HG03280 (cell line): Measurements from ENCODE around the gene RBMS3.
"Not testable (repeated sequence)": the region's sequence is repeated elsewhere in the genome, so short reads cannot be mapped to it uniquely, and the experiment has no call there.

ENCODE experiments used
- ATAC-seq: cut with Tn5 transposase; IDR thresholded peaks from one replicate; pipeline ENCODE4 v1.9.1; 2021; ENCODE audit warnings: mild to moderate bottlenecking, moderate library complexity; ENCODE audit not compliant: unreplicated experiment

RBMS3 gene

DNA sequence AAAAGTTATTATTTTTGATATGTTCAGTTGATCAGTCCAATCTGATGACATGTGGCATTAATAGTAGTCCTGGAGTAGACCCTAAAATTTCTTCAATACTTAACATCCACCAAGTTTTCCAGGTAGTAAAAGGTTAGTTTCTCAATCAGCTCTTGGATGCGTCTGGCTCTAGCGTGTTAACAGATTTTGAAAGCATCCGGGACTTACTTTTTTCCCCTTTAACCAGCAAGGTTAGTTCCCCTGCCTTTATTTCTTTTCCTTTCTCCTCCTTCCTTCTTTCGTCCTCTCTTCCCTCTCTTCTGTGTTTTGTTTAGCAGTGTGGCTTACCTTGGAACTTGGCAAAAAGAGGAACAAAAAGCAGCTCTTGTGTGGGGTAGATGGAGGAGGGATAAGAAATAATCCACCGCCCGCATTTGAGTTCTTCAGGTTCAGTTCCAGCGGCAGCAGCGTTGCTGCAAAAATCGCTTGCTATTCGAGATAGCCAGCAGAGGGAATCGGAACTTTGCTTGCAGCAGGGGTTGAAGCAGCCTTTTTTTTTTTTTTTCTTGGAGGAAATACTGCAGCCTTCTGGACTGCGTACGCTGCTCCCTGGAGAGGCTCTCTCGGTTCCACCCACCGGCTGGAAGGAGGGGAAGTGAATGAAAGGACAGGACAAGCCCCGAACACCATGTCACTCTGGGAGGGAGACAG lies at the start of gene RBMS3:
Gene RBMS3 (plus strand): TSS at position 668 of the 690 bp plus-strand sequence.
- ATAC-seq: peak; percentile 38

GRCh38 chr3:29233126-29233525 lies 47.7 kb upstream of the RBMS3 start:
- not testable (repeated sequence) for ATAC-seq

DNA sequence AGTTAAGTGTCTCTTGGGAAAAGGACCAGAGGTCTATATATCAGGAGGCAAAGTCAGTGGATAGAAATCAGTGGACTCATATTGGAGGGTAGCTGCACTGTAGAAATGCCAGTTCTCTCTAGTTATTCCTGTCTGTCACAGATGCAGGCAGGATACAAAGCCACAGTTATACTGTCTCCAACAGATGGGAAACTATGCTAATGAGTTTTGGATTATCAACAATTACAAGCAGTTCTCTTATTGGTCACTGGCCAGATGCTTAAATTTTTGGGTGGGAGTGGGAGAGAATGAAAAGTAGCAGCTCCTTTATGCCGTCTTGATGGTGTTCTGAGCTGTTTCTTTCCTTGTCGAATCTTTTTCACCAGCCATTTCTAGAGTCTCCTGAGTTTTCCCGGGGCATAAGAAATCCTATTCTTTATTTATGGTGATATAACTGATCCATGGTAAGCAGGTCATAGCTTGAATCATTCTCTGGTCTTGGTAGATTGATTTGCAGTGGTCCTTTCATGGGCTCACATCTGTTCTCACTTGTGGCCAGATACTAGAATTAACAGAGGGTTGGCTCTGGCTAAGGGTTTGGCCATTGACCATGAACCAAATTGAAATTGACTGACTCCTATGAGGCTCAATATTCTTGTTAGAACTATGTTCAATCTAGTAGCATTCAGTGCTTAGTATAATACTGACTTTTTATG lies 44.6 kb upstream of the RBMS3 start:
- no peak for ATAC-seq

GRCh38 chr3:29239376-29239775 lies 41.5 kb upstream of the RBMS3 start:
- no peak for ATAC-seq

DNA sequence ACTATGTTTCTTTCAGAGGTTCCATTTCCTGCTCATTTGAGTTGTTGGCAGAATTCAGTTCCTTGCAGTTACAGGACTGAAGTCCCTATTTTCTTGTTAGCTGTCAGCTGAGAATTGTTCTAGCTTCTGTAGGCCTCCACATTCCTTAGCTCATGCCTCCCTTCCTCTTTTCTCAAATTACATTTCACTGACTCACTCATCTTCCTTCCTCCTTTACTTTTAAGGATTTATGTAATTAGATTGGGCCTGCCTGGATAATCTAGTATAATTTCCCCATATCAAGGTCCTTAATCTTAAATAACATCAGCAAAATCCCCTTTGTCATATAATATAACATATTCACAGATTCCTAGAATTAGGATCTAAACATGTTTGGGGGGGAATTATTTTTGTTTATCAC lies 40.6 kb upstream of the RBMS3 start:
- ATAC-seq: no peak

- ATAC-seq: no peak
Observed at GRCh38 chr3:29240887-29241286, 40.0 kb upstream of the RBMS3 start.

DNA sequence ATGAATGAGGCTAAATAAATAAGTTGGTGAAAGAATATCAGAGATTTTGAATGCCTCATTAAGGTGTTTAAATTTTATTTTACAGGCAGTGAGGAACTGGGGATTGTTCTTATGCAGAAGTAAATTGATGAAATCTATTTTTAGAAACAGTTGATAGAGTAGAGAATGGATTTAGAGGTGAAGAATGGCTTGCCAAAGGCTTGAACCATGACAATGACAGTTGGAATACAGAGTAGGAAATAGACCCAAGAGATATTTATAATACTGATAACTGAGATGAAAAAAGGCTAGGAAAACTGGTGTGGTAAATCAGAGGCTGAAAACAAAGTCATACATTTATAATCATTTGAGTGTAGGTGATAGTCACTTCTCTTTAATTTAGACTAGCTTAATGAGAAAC lies 39.0 kb upstream of the RBMS3 start:
- ATAC-seq: no peak

DNA sequence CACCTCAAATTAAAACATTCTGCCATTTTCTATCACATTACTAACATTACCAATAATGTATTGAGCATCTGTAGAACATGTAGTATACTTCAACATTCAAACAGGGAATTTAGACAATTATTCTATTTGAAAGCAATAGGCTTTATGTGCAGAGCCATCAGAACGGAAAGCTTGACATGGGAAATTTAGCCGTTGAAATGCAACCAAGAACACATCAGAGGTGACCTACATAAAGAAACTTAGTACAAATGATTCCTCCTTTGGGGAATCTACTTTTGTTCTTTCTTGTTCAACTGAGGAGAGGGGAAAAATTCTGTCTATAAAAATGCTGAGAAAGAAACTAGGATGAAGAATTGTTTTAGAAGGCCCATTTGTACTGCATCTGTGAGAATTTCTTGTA lies 38.6 kb upstream of the RBMS3 start:
- no peak for ATAC-seq

GRCh38 chr3:29245441-29245840 lies 35.4 kb upstream of the RBMS3 start:
- no peak for ATAC-seq

DNA sequence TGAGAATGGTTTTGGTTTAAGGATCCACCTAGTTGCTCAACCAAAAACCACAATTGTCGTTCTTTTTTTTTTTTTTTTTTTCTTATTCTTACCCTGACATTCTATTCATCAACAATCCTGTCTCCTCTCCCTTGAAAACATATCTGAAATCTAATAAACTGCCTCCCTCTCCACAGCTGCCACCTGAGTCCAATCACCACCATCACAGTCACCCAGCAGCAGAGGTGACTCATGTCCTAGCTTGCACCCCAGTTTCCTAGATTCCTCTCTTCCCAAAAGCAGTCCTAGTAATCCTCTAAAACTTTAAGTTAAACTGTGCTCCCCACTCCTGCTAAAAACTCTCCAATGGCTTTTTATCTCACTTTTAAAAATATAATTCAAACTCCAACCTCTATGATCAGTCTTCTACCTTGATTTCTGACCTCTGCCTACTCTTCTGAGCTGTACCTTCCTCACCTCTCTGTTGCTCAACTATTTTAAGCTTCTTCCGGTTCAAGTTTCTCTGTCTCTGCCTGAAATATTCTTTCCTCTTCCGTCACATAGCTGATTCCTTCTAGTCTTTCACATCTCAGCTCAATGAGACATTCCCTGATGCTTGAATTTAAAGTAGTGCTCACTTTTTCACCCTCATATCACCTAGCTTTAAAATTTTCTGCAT lies 33.7 kb upstream of the RBMS3 start:
- ATAC-seq: no peak

DNA sequence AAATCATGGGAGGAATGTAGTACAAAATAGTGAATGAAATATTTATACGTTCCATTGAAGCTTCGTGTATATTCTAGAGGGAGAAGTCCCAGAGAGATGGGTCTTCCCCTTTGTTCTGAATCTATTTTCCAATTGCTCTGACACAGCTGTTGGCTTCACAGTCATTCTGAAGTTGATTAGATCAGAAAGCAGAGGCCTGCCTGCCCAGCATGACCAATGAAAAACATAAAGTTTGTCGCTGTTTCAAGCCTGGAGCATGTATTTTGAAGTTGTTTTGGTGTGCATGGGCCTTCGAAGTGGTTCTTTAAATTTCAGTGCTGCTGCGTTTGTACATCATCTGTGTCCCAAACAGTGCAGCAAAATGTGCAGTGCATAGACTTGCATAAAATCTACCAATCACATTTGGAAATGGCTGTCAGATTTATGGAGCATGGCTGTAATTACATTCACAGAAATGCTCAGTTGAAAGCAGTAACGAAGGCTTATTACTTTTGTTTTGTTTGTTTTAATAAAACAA lies 31.0 kb upstream of the RBMS3 start:
- no peak for ATAC-seq

GRCh38 chr3:29255854-29256696 lies 24.8 kb upstream of the RBMS3 start:
- ATAC-seq: no peak

DNA sequence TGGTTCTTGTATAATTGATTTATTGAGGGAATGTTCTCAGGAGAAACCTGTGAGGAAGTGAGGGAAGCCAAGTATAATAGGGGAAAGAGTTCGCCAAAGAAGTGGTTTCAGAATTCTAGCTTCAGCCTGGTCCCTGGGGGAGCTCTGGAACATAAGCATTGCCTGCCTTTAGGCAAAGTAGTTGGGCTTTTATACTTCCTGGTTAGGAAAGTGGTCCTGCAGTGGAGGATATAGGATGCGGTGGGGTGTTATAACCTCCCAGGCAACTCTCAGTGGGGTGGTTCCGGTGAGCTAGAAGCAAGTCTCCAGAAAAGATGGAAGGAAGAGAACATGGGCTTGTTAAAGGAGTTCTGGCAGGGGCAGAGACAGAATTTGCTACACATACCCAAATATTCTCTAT lies 22.7 kb upstream of the RBMS3 start:
- ATAC-seq: no peak

DNA sequence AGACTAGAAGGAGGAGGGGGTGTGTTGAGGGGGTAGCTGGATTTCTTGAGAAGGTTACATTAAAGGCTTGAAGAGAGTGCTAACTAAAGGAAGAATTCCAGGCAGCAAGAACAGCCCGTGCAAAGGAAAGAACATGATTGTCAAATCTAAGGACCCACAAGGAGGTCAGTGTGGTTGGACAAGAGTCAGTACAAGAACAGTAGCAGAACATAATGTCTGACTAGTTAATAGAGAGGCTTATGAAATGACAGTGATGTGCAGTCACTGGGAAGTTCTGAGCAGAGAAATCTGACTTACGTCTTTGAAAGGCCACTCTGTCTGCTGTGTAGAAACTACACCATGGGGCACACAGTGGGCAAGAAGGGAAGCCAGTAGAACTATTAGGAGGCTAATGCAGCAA lies 19.8 kb upstream of the RBMS3 start:
- ATAC-seq: no peak

DNA sequence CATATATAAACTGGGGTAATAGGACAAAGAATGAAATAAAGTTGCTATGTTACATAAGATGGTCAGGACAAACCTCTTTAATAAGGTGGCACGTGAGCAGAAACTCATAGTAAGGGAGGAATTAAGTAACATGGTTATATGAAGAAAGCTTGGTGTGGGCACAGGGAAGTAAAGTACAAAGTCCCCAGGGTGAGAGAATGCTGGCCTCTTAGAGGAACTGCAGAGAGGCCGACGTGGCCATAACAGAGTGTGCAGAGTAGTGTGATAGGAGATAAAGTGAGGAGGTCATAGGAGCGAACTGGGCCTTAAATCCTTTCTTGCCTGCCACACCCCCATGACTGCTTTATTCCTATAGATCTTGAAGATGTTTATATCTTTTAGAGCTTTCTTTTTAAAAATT lies 17.4 kb upstream of the RBMS3 start:
- no peak for ATAC-seq

DNA sequence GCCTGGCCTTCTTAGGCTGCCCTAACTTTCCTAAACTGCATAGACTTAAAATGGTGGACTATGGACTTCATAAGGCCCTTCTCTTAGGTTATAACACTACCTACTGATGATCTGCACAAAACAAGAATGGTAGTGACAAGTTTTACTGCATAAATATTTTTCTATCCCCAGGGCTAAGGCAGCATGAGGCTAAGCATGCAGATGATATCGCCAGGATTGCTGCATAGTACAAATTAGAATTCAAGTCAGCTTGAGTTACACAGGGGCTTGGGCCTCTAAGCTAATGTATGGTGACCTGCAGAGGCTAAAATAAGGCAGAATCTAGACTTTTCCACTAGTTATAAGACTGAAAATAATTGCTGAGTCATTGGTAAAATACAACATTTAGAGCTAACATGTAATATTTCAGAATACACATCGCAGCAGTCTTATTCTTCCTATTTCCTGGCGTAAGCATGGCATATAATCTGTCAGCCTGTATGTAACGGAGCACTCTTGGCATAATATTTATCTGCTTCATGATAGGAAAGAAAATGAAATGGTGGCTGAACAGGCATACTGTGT lies 15.3 kb upstream of the RBMS3 start:
- ATAC-seq: no peak

GRCh38 chr3:29267226-29267625 lies 13.6 kb upstream of the RBMS3 start:
- no peak for ATAC-seq

- no peak for ATAC-seq
Observed at GRCh38 chr3:29268651-29269050, 12.2 kb upstream of the RBMS3 start.

DNA sequence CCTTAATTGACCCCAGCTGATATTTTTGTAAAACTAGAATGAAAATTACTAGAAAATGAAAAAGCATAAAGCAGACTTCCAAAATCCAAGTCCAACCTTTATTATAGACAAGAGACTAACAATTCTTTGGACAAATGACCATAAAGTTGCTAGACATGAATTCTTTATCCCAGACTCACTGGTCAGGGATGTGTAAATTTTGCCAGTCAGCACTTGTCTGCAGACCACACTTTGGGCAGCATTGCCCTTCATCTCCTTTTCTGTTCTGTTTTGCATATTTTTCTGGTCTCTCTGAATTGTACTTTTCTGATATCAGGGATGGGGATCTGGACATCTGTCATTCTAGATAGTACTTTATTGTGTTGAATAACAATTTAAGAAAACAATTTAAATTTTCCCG lies 10.1 kb upstream of the RBMS3 start:
- ATAC-seq: no peak

GRCh38 chr3:29271475-29271874 lies 9.4 kb upstream of the RBMS3 start:
- no peak for ATAC-seq

- no peak for ATAC-seq
Observed at GRCh38 chr3:29274667-29275066, 6.2 kb upstream of the RBMS3 start.
